Smooth muscle cell of the brain vasculature (primary cell): Measurements from ENCODE around the gene RHCE.
"Not testable (repeated sequence)": the region's sequence is repeated elsewhere in the genome, so short reads cannot be mapped to it uniquely, and the experiment has no call there.

Source experiments
- DNase-seq: peaks from one replicate; pipeline ENCODE4 v3.0.0-alpha.2; 2012; ENCODE audit warnings: low read depth, low spot score

RHCE gene

GRCh38 chr1:25343872-25344271 lies 76.8 kb downstream of the RHCE start:
- DNase-seq: no peak

GRCh38 chr1:25342846-25343245 lies 77.8 kb downstream of the RHCE start:
- no peak for DNase-seq

GRCh38 chr1:25341746-25342145 lies 78.9 kb downstream of the RHCE start:
- no peak for DNase-seq

GRCh38 chr1:25338986-25339385 lies 81.6 kb downstream of the RHCE start:
- DNase-seq: no peak

- no peak for DNase-seq
Observed at GRCh38 chr1:25338188-25338981, 82.2 kb downstream of the RHCE start, which contains the start of gene TMEM50A. TMEM50A (plus strand) TSS chr1:25338334; CDS start chr1:25340487, 2,153 bp downstream.

- DNase-seq: not testable (repeated sequence)
Observed at GRCh38 chr1:25337483-25338187, 83.0 kb downstream of the RHCE start.

- not testable (repeated sequence) for DNase-seq
Observed at GRCh38 chr1:25336922-25337354, 83.7 kb downstream of the RHCE start.

- DNase-seq: not testable (repeated sequence)
Observed at GRCh38 chr1:25329950-25330349, 90.7 kb downstream of the RHCE start.

GRCh38 chr1:25329336-25329735 lies 91.3 kb downstream of the RHCE start:
- DNase-seq: not testable (repeated sequence)

- DNase-seq: not testable (repeated sequence)
Observed at GRCh38 chr1:25328791-25329185, 91.8 kb downstream of the RHCE start.

GRCh38 chr1:25327864-25328790 lies 92.5 kb downstream of the RHCE start:
- DNase-seq: not testable (repeated sequence)

GRCh38 chr1:25324407-25324806 lies 96.2 kb downstream of the RHCE start:
- DNase-seq: not testable (repeated sequence)

- not testable (repeated sequence) for DNase-seq
Observed at GRCh38 chr1:25322127-25322526, 98.5 kb downstream of the RHCE start.

- DNase-seq: not testable (repeated sequence)
Observed at GRCh38 chr1:25320314-25320938, 100.2 kb downstream of the RHCE start.

- not testable (repeated sequence) for DNase-seq
Observed at GRCh38 chr1:25312806-25313470, 107.7 kb downstream of the RHCE start.
